Panc1 (cell line): ENCODE data around the gene TMUB1.

Experiments
- CTCF ChIP-seq: fragments of 450-650 bp; IDR thresholded peaks from 2 replicates; pipeline ENCODE4 v1.5.1; 2017; ENCODE audit warnings: mild to moderate bottlenecking
- REST ChIP-seq, 2 experiments: IDR thresholded peaks; 2 replicates each; pipeline ENCODE4 v1.6.1; 2011 to 2012; ENCODE audit warnings: low read depth in 2 of 2, control low read depth in 1 of 2, low read length in 1 of 2, mild to moderate bottlenecking in 1 of 2, moderate library complexity in 1 of 2; ENCODE audit not compliant: insufficient read depth in 1 of 2

DNA sequence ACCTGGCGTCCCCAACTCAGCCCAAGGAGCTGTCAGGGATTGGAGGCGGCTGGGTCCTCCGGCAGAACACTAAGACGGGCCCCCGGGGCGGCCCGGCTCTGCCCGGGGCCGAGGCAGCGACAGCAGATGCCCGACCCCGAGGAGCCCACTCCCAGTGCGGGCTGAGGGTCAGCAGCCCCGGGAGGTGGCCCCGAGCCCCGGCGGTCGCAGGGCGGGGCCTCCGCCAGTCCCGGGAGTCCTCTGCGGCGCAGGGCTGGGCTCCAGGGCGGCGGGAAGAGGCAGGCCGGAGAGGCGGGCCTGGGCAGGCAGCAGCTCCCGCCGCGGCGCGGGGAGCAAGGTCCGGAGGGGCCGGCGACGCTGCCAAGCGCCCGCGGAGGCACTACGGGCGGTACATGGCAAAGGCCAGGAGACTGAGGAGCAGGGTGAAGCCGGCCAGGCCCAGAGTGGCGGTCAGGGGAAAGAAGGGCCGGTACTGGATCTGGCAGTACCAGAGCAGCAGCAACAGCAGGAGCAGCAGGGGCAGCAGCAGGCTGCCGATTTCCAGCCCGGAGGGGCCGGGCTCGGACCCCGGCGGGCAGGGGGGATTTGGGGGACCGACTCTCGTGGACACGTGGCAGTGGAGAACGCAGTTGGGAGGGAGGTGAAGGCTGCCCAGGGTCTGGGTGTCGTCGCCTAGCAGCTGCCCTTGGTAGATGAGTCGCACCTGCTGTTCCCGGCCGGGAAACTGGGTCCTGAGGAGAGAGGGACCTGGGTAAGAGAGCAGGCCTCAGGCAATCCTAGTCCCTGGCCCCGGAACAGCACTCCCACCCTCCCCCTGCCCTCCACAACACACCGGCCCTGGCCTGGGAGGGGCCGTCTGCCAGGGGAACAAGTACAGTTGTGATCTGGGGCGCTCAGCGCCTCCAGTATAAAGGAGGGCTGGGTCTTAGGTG, 1.9 kb downstream of the TMUB1 start:
- TF ChIP-seq CTCF (no peak), REST (IDR thresholded peaks at IDR 0.05; ENCODE audit: insufficient read depth in 1 of 2, low read depth in 2 of 2, low read length in 1 of 2) (no peak)
